HG03354 (cell line): ENCODE data around the gene PTPRD.
"Not testable (repeated sequence)": the region's sequence is repeated elsewhere in the genome, so short reads cannot be mapped to it uniquely, and the experiment has no call there.

Experiments
- ATAC-seq: cut with Tn5 transposase; IDR thresholded peaks from one replicate; pipeline ENCODE4 v1.9.1; 2021; ENCODE audit warnings: mild to moderate bottlenecking; ENCODE audit not compliant: unreplicated experiment, poor library complexity, severe bottlenecking

PTPRD gene

GRCh38 chr9:8713149-8713810 is 1899.5 kb downstream of the PTPRD start:
- no peak for ATAC-seq

DNA sequence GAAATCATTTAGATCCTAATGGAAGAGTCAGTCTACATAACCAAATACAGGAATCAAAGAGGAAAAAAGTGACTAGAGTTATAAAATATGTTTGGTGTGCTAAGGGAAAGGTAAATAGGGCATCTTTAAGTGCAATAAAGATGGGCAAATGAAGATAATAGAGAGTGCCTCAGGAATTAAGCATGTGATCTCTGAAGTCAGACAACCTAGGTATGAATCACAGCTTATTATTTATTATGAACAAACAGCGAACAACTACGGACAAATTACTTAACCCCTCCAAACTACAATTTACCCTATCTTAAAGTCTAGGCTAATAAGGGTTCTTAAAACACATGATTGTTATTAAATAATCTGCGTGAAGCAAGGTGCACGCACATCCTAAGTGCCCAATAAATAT is 1903.1 kb downstream of the PTPRD start:
- ATAC-seq, result no peak

DNA sequence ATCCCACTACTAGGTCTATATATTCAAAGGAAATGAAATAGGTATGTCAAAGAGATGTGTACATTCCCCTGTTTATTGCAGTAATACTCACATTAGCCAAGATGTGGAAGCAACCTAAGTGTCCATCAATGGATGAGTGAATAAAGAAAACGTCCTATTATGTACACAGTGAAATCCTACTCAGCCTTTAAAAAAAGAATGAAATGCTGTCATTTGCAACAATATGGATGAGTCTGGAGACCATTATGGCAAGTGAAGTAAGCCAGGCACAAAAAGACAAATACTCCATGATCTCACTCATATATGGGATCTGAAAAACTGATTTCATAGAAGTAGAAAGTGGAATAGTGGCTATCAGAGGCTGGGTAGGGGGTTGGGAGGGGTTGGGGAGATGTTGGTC is 1904.1 kb downstream of the PTPRD start:
- ATAC-seq, result no peak

GRCh38 chr9:8706998-8707397 is 1905.8 kb downstream of the PTPRD start:
- no peak for ATAC-seq

DNA sequence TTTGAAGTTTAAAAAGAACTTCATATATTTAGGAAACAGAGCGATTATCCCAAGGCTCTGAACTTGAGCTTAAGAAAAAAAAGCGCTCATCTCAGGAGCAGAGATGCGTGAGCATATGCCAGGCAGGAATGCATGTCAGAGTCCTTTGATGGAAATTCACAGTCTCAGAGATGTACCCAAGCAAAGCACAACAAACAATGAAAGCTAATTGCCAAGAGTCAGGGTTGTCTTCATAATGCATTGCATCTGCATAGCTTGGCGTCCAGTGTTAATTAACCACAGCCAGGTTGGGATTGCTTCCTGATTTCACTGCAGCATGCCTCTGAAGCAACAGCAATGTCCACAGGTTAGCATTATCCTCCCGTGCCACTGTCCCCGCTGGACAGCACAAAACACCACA is 1906.3 kb downstream of the PTPRD start:
- ATAC-seq, result no peak

- ATAC-seq, result no peak
These were observed 1906.9 kb downstream of the PTPRD start for GRCh38 chr9:8705861-8706260.

DNA sequence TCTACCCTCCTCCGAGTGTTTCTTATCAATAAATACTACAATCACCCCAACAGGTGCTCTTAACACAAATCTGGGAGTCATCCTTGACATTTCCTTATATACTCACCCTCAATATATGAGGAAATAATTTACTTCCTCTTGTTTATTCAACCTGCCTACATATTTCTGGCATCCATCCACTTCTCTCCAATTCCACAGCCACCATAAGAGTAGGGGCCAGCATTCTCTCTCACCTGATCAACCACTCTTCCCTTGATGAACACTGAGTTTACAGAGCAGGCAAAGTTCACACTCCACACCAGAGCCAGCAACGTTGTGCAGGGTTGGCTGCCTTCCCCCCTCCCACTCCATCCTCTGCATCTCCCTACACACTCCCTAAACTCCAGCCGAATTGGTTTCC is 1908.9 kb downstream of the PTPRD start:
- ATAC-seq, result no peak

DNA sequence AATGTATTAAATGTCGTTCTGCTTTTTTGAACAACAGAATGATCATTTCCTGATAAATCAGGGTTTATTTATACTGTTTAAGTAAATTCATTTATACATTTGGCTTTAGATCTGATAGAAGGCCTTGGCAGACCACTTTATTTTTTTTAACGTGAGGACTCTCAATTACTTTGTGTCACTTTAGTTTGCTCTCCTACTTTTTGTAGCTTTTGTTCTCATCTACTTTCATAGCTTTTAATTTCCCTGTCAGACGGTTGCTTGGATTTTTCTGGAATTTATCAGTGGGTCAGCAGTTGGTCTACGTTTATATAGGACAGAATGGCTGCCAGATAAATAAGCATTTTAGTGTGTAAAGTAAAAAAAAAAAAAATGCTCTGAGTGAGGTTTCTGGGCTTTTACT is 1910.9 kb downstream of the PTPRD start:
- no peak for ATAC-seq

DNA sequence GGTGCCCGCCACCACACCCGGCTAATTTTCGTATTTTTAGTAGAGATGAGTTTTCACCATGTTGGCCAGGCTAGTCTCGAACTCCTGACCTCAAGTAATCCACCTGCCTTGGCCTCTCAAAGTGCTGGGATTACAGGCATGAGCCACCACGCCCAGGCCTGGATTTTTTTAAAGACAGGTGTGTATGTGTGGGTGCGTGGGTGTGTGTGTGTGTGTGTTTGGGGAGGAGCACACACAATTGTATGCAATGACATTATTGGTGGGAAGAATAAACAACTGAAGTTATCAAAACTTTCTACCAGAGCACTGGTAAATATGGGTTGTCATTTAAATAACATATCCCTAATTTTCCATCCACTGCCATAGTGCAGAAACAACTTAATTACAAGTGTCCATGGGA is 1915.2 kb downstream of the PTPRD start:
- ATAC-seq, result not testable (repeated sequence)

- no peak for ATAC-seq
These were observed 1916.3 kb downstream of the PTPRD start for GRCh38 chr9:8696516-8696915.

GRCh38 chr9:8694983-8695588 is 1917.7 kb downstream of the PTPRD start:
- ATAC-seq, result no peak

DNA sequence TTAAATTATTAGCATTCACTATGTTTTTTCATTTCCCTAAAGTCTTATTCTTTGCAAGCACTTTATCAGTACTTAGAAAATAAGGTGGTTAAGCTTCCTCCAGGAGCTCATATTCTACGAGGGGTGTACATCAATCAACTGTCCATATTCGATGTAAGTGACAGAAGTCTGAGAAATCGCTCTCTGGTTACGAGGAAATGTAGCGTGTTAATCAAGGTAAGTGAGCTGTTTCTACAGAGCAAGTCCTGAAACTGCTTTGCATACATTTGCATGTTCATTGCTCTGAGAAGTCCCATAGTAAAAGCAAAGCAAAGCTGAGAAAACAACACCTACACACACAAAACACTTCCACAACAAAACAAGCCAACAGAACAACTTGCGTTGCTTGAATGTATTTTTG is 1919.3 kb downstream of the PTPRD start:
- ATAC-seq, result no peak

GRCh38 chr9:8686516-8686915 is 1926.3 kb downstream of the PTPRD start:
- ATAC-seq, result no peak

- ATAC-seq, result no peak
These were observed 1927.0 kb downstream of the PTPRD start for GRCh38 chr9:8685825-8686224.

DNA sequence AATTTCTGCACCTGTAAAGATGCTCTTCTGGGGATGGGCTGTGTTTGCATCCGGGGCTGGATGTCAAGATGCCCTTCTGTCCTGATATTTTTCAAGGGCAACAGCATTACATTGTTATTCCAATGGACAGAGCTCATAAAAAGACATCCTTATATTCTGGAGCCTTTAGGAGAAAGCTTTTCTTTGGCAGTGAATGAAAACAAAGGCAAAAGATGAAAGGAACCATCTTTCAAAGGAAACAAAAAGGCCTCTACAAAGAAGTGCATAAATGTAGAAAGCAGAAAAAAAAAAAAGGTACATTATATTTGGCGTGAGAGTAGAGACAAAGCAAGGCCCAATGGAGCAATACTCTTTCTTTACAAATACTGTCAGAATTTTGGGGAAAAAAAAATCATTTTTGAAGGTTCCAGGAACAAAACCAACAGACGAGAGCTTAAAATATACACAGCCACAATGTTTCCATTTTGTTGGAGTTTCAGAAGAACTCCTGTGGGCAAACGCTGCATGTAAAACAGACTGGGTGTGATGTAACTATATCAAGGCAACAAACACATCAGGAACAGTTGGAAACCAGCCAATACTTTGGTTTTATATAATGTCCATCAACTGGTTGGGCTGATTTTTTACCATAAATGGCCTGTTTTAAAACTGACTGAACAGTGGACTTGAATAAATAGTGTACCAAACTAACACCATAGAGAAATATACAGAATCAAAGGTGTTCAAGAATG is 1927.7 kb downstream of the PTPRD start:
- no peak for ATAC-seq

- ATAC-seq, result no peak
These were observed 1929.3 kb downstream of the PTPRD start for GRCh38 chr9:8683496-8683895.

DNA sequence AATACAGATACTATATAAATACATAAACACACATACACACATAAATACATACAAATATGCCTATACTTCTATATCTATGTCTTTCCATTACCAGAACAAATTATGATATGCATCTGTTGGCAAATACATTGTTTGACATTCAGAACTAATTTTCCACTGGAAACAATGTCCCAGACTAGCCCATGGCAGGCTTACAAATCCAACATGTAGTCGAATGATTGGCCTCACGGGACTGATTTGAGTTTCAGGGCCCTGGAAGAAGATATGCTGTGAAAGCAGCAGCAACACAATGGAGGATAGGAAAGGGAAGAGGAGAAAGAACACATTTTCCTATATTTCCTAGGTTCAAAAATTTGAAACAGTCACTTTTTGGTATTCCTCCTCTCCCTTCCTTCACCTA is 1932.1 kb downstream of the PTPRD start:
- no peak for ATAC-seq

DNA sequence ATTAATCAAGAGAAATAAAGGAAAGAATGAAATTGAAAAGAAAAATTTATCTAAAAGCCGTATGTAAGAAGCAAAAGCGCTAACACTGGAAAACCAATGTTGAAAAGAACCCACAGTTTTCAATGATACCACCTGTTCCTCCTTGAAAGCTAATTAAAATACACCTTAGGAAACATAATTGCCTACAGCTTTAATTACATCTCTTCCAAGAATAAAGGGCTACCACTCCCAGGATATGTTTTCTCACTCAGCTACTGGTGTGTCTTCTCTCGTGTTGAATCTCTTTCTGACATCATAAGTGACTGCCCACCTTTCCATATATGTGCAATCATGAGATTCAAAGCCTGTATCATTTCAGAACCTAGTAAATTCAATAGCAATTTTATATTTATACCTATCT is 1932.6 kb downstream of the PTPRD start:
- ATAC-seq, result no peak

GRCh38 chr9:8679371-8679822 is 1933.4 kb downstream of the PTPRD start:
- no peak for ATAC-seq

DNA sequence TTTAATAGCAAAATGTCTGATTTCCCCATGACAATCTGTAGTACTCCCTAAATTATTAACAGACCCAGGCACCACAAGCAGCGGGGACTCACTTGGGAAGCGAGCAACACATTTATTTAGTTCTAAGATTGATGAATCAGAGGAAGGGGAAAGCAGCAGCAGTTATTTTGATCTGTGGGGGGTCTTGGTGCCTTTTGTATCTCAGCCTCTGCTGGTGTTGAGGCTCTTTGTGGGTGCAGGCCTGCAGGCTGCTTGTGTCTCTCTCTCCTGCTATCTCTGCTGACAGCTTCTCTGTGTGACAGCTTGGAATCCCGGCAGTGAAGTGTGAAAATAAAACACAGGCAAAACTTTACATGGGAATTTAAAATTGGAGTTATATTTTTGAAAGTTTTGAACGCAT is 1935.1 kb downstream of the PTPRD start:
- ATAC-seq, result no peak

- no peak for ATAC-seq
These were observed 1938.3 kb downstream of the PTPRD start for GRCh38 chr9:8674536-8674935.
